Sciatic nerve (tissue), 2 donors: ENCODE results near the gene PSMD1. TPM values are rescaled to one million over a fixed set of nuclear protein-coding genes. Genes with fewer than 3 reads are reported as not detected.
"Not testable (repeated sequence)": the region's sequence is repeated elsewhere in the genome, so short reads cannot be mapped to it uniquely, and the experiment has no call there.

ENCODE experiments used
- ATAC-seq: fragments of 200-7000 bp; cut with Tn5 transposase; one replicate; pipeline ENCODE4 v1.9.1; 2020; ENCODE audit warnings: mild to moderate bottlenecking, moderate library complexity
- DNase-seq: peaks from one replicate; pipeline ENCODE4 v3.0.0-alpha.2; 2020; ENCODE audit warnings: low spot score
- intact Hi-C: fragments of 100-400 bp; cut with DNase I; formaldehyde crosslinking; loops from one replicate; pipeline ENCODE4 v1.14.2; 2022
- total RNA-seq: library from RNA; stranded (reverse); fragmentation: NEBNext Ultra II Directional; extraction: Animal tissue kit (Norgen Biotek cat#: 25700); gene quantifications from one replicate; pipeline ENCODE4 v1.2.1, GENCODE V29; 2021
- donor health status: DM: no; HTN: no; CAD: no.
- donor health status: DM: no; HTN: no; CAD: no.

The PSMD1 gene
- total RNA-seq, 1 donor from 2014 or later = 73.6 TPM

- DNase-seq (peak; percentile 78), ATAC-seq (peak; percentile 72)
- intact Hi-C loops = no loop called here
Measured at GRCh38 chr2:231190531-231191197, 134.0 kb downstream of the PSMD1 start.

GRCh38 chr2:231191896-231192872 lies 135.5 kb downstream of the PSMD1 start:
- peak; percentile 85 for ATAC-seq
- DNase-seq = peak; percentile 90
- intact Hi-C loops = no loop called here

GRCh38 chr2:231193216-231193615 lies 136.5 kb downstream of the PSMD1 start:
- ATAC-seq (no peak), DNase-seq (no peak)
- intact Hi-C loops = no loop called here

GRCh38 chr2:231196592-231196991 lies 139.9 kb downstream of the PSMD1 start:
- ATAC-seq = no peak
- DNase-seq = no peak
- intact Hi-C loops = no loop called here

GRCh38 chr2:231197196-231197595 lies 140.5 kb downstream of the PSMD1 start:
- ATAC-seq, DNase-seq, intact Hi-C loops: not testable (repeated sequence)

- intact Hi-C loops = no loop called here
- DNase-seq = no peak
- ATAC-seq = no peak
Measured at GRCh38 chr2:231197706-231198290, 141.1 kb downstream of the PSMD1 start.

GRCh38 chr2:231198291-231199173 lies 141.9 kb downstream of the PSMD1 start, which contains the start of gene ARMC9:
ARMC9 (plus strand) TSS chr2:231198631; CDS start chr2:231206239, 7,608 bp downstream.
- DNase-seq = peak; percentile 84
- intact Hi-C loops = no loop called here
- peak; percentile 97 for ATAC-seq

- no peak for ATAC-seq
- intact Hi-C loops = no loop called here
Measured at GRCh38 chr2:231199219-231199618, 142.6 kb downstream of the PSMD1 start.

GRCh38 chr2:231200805-231201474 lies 144.3 kb downstream of the PSMD1 start:
- DNase-seq (no peak), ATAC-seq (no peak)
- intact Hi-C loops = no loop called here

More at GRCh38 chr2:231199219-231199618, 142.6 kb downstream of the PSMD1 start:
- no peak for DNase-seq

- DNase-seq (no peak), ATAC-seq (no peak)
- intact Hi-C loops = no loop called here
Measured at GRCh38 chr2:231201475-231201814, 144.8 kb downstream of the PSMD1 start.

GRCh38 chr2:231203087-231203486 lies 146.4 kb downstream of the PSMD1 start:
- intact Hi-C loops = no loop called here
- DNase-seq = no peak

GRCh38 chr2:231204146-231204545 lies 147.5 kb downstream of the PSMD1 start:
- DNase-seq (no peak), ATAC-seq (no peak)
- intact Hi-C loops = no loop called here

More at GRCh38 chr2:231203087-231203486, 146.4 kb downstream of the PSMD1 start:
- no peak for ATAC-seq

- no peak for DNase-seq
- ATAC-seq = no peak
- intact Hi-C loops = no loop called here
Measured at GRCh38 chr2:231204581-231204980, 147.9 kb downstream of the PSMD1 start.

GRCh38 chr2:231207734-231208133 lies 151.1 kb downstream of the PSMD1 start:
- ATAC-seq (no peak), DNase-seq (no peak)
- intact Hi-C loops = no loop called here

GRCh38 chr2:231210782-231211181 lies 154.1 kb downstream of the PSMD1 start:
- ATAC-seq (no peak), DNase-seq (no peak)
- intact Hi-C loops = no loop called here

GRCh38 chr2:231211486-231211885 lies 154.8 kb downstream of the PSMD1 start:
- DNase-seq (no peak), ATAC-seq (no peak)
- intact Hi-C loops = no loop called here

GRCh38 chr2:231212329-231212845 lies 155.7 kb downstream of the PSMD1 start:
- intact Hi-C loops = no loop called here
- ATAC-seq (no peak), DNase-seq (no peak)
